Keratinocyte (primary cell): ENCODE results near the gene GNAI1.

Experiments
- EZH2 ChIP-seq: IDR thresholded peaks from one replicate; pipeline ENCODE4 v1.6.1; 2012; ENCODE audit warnings: inconsistent platforms, mild to moderate bottlenecking, low read length, moderate library complexity
- TF ChIP-seq, protein P1 (sequence below), 3 experiments: IDR thresholded peaks in 1 of 3; conservative IDR thresholded peaks in 1 of 3; optimal IDR thresholded peaks in 1 of 3; 2 replicates in 2 of 3; 3 replicates in 1 of 3; pipeline versions ENCODE3 to v1.5.1; 2011; ENCODE audit warnings: low read length in 3 of 3, mild to moderate bottlenecking in 3 of 3, moderate library complexity in 2 of 3, control low read depth in 1 of 3, inconsistent platforms in 1 of 3; ENCODE audit not compliant: insufficient read depth in 2 of 3; ENCODE audit errors: extremely low read depth in 1 of 3

- TF ChIP-seq, protein P1, sequence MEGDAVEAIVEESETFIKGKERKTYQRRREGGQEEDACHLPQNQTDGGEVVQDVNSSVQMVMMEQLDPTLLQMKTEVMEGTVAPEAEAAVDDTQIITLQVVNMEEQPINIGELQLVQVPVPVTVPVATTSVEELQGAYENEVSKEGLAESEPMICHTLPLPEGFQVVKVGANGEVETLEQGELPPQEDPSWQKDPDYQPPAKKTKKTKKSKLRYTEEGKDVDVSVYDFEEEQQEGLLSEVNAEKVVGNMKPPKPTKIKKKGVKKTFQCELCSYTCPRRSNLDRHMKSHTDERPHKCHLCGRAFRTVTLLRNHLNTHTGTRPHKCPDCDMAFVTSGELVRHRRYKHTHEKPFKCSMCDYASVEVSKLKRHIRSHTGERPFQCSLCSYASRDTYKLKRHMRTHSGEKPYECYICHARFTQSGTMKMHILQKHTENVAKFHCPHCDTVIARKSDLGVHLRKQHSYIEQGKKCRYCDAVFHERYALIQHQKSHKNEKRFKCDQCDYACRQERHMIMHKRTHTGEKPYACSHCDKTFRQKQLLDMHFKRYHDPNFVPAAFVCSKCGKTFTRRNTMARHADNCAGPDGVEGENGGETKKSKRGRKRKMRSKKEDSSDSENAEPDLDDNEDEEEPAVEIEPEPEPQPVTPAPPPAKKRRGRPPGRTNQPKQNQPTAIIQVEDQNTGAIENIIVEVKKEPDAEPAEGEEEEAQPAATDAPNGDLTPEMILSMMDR (optimal IDR thresholded peaks at IDR 0.05 in 1 of 3, IDR thresholded peaks at IDR 0.05 in 1 of 3, conservative IDR thresholded peaks at IDR 0.05 in 1 of 3; ENCODE audit: extremely low read depth in 1 of 3, insufficient read depth in 2 of 3, low read length in 3 of 3): no peak
- TF ChIP-seq EZH2: no peak
Observed at GRCh38 chr7:80263333-80263732, 128.7 kb downstream of the GNAI1 start.
